NT2/D1 (cell line): ENCODE data around the gene KIAA1191.

Experiments used
- YY1 ChIP-seq: IDR thresholded peaks from 2 replicates; pipeline ENCODE4 v1.6.1; 2011; ENCODE audit not compliant: insufficient read length, insufficient read depth
- ZNF274 ChIP-seq: IDR thresholded peaks from 2 replicates; pipeline ENCODE4 v1.6.1; 2011; ENCODE audit warnings: mild to moderate bottlenecking, low read depth, low read length

DNA sequence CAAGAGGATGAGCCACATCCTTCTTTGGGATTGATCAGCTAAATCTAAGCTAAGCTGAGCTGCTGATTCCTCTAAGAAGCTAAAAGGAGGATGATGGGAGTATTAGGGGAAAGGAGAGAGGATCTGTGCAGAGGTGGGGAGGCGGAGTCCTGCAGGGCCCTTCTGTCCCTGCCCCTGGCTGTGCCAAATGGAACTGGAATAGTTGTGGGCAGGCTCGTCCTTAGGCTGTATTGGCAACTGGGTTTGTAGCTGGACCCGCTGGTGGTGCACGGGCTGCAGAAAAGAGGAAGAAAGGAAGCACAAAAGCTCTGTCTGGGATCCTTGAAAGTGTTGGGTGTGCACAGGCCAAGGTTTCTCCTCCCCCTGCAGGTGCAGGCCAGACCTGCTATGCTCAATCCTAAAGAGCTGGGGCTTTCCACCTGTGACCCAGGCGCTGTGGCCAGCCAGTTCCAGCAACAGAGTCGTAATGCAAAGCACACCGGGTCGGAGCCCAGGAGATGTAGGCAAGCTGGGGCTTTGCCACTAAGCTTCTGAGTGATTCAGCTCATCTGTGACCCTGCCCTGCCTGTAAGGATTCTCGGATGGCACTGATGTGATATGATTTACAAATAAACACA, 45.0 kb upstream of the KIAA1191 start:
- no peak for TF ChIP-seq ZNF274
- no peak for TF ChIP-seq YY1
